Liver (tissue), 3 donors: ENCODE measurements around the gene ST6GALNAC5.

Source experiments
- ATF3 ChIP-seq: IDR thresholded peaks from 2 replicates; pipeline ENCODE4 v1.6.1; 2016; ENCODE audit warnings: antibody characterized with exemption
- CTCF ChIP-seq: fragments of 150-350 bp; IDR thresholded peaks from 2 replicates; pipeline ENCODE4 v1.5.1; 2017; ENCODE audit warnings: improper control_type of control experiment, low read depth, low read length; ENCODE audit not compliant: missing input control
- FOXA1 ChIP-seq: IDR thresholded peaks from 2 replicates; pipeline ENCODE4 v1.6.1; 2016; ENCODE audit warnings: antibody characterized with exemption
- MAX ChIP-seq: IDR thresholded peaks from 2 replicates; pipeline ENCODE4 v1.6.1; 2016; ENCODE audit warnings: antibody characterized with exemption
- RAD21 ChIP-seq, 2 donors: IDR thresholded peaks; 2 replicates each; pipeline ENCODE4 v1.6.1; 2016; ENCODE audit warnings: antibody characterized with exemption in 2 of 2, mild to moderate bottlenecking in 2 of 2
- REST ChIP-seq: IDR thresholded peaks from 2 replicates; pipeline ENCODE4 v1.6.1; 2016; ENCODE audit warnings: antibody characterized with exemption, mild to moderate bottlenecking
- SP1 ChIP-seq: IDR thresholded peaks from 2 replicates; pipeline ENCODE4 v1.6.1; 2018; ENCODE audit warnings: antibody characterized with exemption, mild to moderate bottlenecking
- TAF1 ChIP-seq: conservative IDR thresholded peaks from 2 replicates; pipeline ENCODE4 v1.6.1; 2016; ENCODE audit warnings: antibody characterized with exemption, mild to moderate bottlenecking
- donor health status: healthy.
- donor health status: healthy.

GRCh38 chr1:77100875-77101274, 233.6 kb downstream of the ST6GALNAC5 start:
- TF ChIP-seq FOXA1 (no peak), CTCF (no peak), TAF1 (no peak), SP1 (no peak), REST (no peak), RAD21 (IDR thresholded peaks at IDR 0.05) (no peak), ATF3 (no peak), MAX (no peak)
